PC-9 (cell line): ENCODE results near the gene ALPK3.

Experiments used
- EZH2 ChIP-seq: fragments of 200-600 bp; sonication (generic); IDR thresholded peaks from 2 replicates; pipeline ENCODE4 v1.8.0; 2017; ENCODE audit warnings: antibody characterized with exemption, low read depth
- TF ChIP-seq, protein P1 (sequence below): fragments of 200-600 bp; sonication (generic); conservative IDR thresholded peaks from 2 replicates; pipeline ENCODE4 v1.6.1; 2017; ENCODE audit warnings: mixed run types, antibody characterized with exemption, mild to moderate bottlenecking, moderate library complexity

DNA sequence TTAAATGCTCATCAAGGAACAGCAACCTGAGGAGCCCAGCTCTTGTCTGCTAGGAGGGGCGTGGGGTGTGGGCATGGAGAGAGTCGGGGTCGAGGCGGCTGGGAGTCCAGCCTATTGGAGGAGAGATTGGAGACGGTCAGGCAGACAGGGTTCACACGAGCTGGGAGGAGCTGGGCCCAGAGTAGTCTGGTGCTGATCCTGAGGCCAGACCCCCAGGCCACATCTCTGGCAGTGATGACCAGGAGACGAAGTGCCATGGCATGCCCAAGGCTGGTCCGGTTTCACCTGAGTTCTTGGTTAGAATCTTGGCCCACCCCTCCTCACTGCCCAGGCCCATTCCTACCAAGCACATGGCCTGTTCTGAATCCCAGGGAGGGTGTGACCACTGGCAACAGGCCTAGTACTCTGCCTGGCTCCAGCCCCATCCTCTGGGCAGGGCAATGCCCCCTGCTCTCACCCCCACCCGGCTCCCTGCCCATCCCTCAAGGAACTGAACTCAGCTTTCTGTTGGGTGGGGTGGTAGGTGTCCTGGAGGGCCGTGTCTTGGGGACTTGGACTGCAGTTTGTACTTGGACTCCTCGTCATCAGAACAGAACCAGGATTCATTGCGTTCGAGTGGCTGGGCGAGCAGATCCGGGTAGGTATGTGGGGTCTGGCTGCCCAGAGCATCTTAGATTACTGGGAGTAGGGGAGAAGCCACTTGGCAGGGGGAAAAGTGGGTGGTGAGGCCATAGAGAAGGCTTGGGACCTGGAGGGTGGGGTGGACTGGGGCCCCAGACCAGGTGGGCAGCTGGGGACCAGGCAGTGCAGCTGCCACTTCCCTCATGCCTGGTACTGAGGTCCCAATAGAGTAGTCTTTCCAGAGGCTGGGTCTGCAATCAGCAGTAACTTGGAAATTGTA is 88.1 kb downstream of the ALPK3 start:
- TF ChIP-seq, protein P1, sequence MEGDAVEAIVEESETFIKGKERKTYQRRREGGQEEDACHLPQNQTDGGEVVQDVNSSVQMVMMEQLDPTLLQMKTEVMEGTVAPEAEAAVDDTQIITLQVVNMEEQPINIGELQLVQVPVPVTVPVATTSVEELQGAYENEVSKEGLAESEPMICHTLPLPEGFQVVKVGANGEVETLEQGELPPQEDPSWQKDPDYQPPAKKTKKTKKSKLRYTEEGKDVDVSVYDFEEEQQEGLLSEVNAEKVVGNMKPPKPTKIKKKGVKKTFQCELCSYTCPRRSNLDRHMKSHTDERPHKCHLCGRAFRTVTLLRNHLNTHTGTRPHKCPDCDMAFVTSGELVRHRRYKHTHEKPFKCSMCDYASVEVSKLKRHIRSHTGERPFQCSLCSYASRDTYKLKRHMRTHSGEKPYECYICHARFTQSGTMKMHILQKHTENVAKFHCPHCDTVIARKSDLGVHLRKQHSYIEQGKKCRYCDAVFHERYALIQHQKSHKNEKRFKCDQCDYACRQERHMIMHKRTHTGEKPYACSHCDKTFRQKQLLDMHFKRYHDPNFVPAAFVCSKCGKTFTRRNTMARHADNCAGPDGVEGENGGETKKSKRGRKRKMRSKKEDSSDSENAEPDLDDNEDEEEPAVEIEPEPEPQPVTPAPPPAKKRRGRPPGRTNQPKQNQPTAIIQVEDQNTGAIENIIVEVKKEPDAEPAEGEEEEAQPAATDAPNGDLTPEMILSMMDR: no peak
- TF ChIP-seq EZH2: no peak
